Transverse colon (tissue), 4 donors: ENCODE results near the gene RIMBP2. TPM values are rescaled to one million over a fixed set of nuclear protein-coding genes. Genes with fewer than 3 reads are reported as not detected.

Source experiments
- DNase-seq: peaks from one replicate; pipeline ENCODE4 v3.0.0-alpha.2; 2019
- H3K27ac ChIP-seq, 4 donors: fragments of 200-600 bp; sonication (generic); 2 replicates each; pipeline ENCODE4 v1.5.1; 2016 to 2018; ENCODE audit warnings: inconsistent platforms in 4 of 4
- H3K27me3 ChIP-seq: fragments of 200-600 bp; sonication (generic); 2 replicates; pipeline ENCODE4 v1.5.1; 2017; ENCODE audit warnings: inconsistent platforms
- H3K36me3 ChIP-seq, 4 donors: fragments of 200-600 bp; sonication (generic); 2 replicates each; pipeline ENCODE4 v1.5.1; 2017 to 2019; ENCODE audit warnings: inconsistent platforms in 4 of 4
- H3K4me1 ChIP-seq, 4 donors: fragments of 200-600 bp; sonication (generic); 2 replicates each; pipeline ENCODE4 v1.5.1; 2017 to 2020; ENCODE audit warnings: inconsistent platforms in 4 of 4
- H3K4me3 ChIP-seq, 4 donors: fragments of 200-600 bp; sonication (generic); 1 replicate in 1 of 4; 2 replicates in 3 of 4; pipeline versions ENCODE4 v1.5.1 to v1.6.1; 2017 to 2019; ENCODE audit warnings: inconsistent platforms in 4 of 4
- H3K9me3 ChIP-seq, 2 donors: fragments of 200-600 bp; sonication (generic); 2 replicates each; pipeline ENCODE4 v1.5.1; 2017 to 2019; ENCODE audit warnings: inconsistent platforms in 2 of 2
- EP300 ChIP-seq: sonication (generic); formaldehyde crosslinking; IDR thresholded peaks from one replicate; pipeline ENCODE4 v1.6.1; 2017; ENCODE audit warnings: antibody characterized with exemption, low read depth
- POLR2A ChIP-seq: fragments of 450-650 bp; IDR thresholded peaks from one replicate; pipeline ENCODE4 v1.6.1; 2016; ENCODE audit warnings: antibody characterized with exemption, mild to moderate bottlenecking, moderate library complexity
- POLR2AphosphoS5 ChIP-seq, 3 donors: sonication (generic); formaldehyde crosslinking; IDR thresholded peaks; one replicate each; pipeline ENCODE4 v1.6.1; 2016; ENCODE audit warnings: antibody characterized with exemption in 3 of 3
- WGBS, 2 donors: methylation state at CpG; one replicate each; pipeline ENCODE4 v1.1.5; 2018; ENCODE audit warnings: low coverage in 1 of 2; 5-methylcytosine and 5-hydroxymethylcytosine counted together
- in situ Hi-C, 4 donors: fragments of 200-750 bp; cut with MboI; loops; one replicate each; pipeline versions ENCODE4 v1.15.0 to v1.15.1; 2017; ENCODE audit warnings: low sequenced_read_pairs in 3 of 4, low pct_ligation_motif_present in 1 of 4, low pct_unique_long_range_greater_than_20kb in 1 of 4
- intact Hi-C: fragments of 100-400 bp; cut with DNase I; formaldehyde crosslinking; loops from one replicate; pipeline ENCODE4 v1.15.1; 2023; ENCODE audit warnings: low total_unique reads
- total RNA-seq, 4 donors: library from RNA; depleted of rRNA; stranded (reverse); fragments of >200 nt; gene quantifications; one replicate each; pipeline ENCODE4 v1.1.0, GENCODE V29; 2016
- TF ChIP-seq, protein P1 (sequence below), 5 experiments: fragments of 200-600 bp in 3 of 5; fragments of 450-650 bp in 2 of 5; sonication (generic) in 3 of 5; IDR thresholded peaks; 1 replicate in 2 of 5; 2 replicates in 3 of 5; pipeline ENCODE4 v1.5.1; 2016 to 2017; ENCODE audit warnings: antibody characterized with exemption in 5 of 5, inconsistent platforms in 3 of 5, mild to moderate bottlenecking in 2 of 5, moderate library complexity in 1 of 5

Gene RIMBP2
- total RNA-seq, 4 donors from 2014 or later, result 2.9 to 17.3 (median 4.3) TPM

DNA sequence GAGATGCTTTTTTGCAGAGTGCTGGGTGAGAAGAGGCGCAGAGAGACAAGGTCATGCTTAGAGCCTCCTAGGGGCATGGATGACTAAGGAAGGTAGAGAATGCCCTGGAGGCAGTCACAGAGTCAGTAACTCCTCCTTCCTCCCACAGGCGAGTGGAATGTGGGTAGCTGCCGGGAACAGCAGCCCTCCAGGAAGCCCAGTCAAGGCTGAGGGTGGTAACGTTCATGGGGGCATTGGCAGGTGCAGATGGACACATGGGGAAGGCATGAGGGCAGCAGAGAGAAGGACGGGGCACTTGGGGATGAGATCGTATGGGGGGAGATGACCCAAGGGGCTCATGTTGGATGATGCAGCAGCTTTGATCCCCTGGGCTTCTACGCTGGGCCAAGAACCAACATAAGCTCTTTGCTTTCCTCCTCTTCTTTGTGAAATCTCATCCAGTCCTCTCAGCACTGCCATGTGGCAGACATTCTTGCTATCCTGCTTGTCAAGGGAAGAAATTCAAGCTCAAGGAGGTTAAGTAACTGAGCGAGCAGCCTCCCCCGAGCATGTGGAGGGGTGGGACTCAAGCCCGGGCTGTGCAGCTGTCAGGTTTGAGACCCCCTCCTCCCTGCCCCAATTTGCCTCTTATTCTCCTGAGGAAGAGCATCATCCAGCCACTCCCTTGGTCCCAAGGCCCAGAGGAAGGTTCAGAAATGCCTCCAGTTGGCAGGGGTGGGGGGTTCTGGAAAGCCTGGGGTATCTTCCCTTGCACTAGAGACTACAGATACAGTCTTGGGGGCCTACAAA, 190.5 kb downstream of the RIMBP2 start:
- Histone ChIP-seq H3K9me3 (no peaks in the 10 kb centered on the region), H3K4me1 (no peaks in the 10 kb centered on the region), H3K27ac (no peak overlapping the region), H3K36me3 (no peaks in the 10 kb centered on the region), H3K4me3 (no peak overlapping the region), H3K27me3 (no peaks in the 10 kb centered on the region)
- TF ChIP-seq POLR2AphosphoS5 (IDR thresholded peaks at IDR 0.05) (no peak), EP300 (no peak), POLR2A (no peak)
- TF ChIP-seq, protein P1, sequence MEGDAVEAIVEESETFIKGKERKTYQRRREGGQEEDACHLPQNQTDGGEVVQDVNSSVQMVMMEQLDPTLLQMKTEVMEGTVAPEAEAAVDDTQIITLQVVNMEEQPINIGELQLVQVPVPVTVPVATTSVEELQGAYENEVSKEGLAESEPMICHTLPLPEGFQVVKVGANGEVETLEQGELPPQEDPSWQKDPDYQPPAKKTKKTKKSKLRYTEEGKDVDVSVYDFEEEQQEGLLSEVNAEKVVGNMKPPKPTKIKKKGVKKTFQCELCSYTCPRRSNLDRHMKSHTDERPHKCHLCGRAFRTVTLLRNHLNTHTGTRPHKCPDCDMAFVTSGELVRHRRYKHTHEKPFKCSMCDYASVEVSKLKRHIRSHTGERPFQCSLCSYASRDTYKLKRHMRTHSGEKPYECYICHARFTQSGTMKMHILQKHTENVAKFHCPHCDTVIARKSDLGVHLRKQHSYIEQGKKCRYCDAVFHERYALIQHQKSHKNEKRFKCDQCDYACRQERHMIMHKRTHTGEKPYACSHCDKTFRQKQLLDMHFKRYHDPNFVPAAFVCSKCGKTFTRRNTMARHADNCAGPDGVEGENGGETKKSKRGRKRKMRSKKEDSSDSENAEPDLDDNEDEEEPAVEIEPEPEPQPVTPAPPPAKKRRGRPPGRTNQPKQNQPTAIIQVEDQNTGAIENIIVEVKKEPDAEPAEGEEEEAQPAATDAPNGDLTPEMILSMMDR (IDR thresholded peaks at IDR 0.05), result no peak
- 53 to 84% methylated on average over 3 to 10 of the region's 10 CpGs for WGBS, 2 donors
- intact Hi-C loops (no loop called here), in situ Hi-C loops (no loop called here)
- DNase-seq, result no peak

DNA sequence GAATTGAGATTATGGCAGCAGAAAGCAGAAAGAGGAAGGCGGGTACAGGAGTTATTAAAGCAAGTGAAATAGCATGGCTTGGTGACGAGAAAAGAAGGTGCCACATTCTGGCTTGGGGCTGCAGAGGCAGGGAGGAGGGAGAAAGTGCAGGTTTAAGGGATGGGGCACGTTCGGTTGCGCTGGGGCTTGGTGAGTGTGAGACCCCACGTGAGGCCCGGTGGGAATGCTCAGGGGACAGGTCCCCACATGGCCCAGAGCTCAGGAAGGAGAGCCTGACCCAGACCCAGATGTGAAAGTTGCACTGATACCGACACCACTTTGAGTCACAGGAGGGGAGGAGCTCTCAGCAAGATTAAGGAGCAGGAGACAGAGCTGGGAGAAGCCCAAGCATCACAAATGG, 191.3 kb downstream of the RIMBP2 start:
- 74 to 75% methylated on average over 1 to 8 of the region's 8 CpGs for WGBS, 2 donors
- no peak overlapping the region for H3K27ac ChIP-seq
- TF ChIP-seq POLR2A, result no peak
- TF ChIP-seq POLR2AphosphoS5 (IDR thresholded peaks at IDR 0.05), result no peak
- TF ChIP-seq EP300, result no peak
- TF ChIP-seq, protein P1 (IDR thresholded peaks at IDR 0.05), result no peak
- in situ Hi-C loops, result no loop called here
- no peaks in the 10 kb centered on the region for H3K4me1 ChIP-seq
- no peaks in the 10 kb centered on the region for H3K36me3 ChIP-seq
- intact Hi-C loops, result no loop called here
- H3K27me3 ChIP-seq, result no peaks in the 10 kb centered on the region
- H3K4me3 ChIP-seq, result no peak overlapping the region
- H3K9me3 ChIP-seq, result no peaks in the 10 kb centered on the region
- DNase-seq, result no peak

DNA sequence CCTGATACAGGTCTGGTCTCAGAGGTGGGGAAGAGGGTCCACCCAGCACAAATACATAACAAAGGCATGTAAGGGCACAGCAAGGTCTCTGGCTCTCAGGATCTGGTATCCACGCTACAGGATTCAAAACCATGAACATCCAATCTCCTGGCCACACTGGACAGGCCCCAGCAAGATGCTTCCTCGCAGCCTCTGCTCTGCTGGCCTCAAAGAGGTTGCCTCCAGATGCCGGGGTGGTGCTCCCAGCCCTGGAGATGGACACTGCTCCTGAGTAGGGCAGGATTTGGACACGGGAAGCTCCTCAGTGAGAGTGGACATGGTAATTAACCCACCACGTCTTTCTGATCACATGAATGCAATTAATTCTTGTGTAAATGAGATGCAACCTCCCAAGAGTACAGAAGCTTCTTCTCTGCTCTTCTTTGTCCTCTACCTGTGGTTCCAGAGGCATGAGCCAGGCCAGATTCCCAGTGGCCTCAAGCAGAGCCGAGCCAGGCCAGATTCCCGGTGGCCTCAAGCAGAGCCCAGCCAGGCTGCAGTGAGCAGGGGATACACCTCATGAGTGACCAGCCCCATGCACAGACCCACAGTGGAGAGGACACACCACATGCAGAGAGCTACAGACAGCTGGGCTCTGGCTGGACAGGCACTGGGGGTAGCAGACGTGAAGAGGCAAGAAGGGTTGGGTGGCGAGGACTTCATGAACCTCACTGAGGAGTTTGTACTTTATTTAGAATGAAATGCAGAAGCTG, 192.1 kb downstream of the RIMBP2 start:
- no peaks in the 10 kb centered on the region for H3K4me1 ChIP-seq
- TF ChIP-seq POLR2A (no peak), POLR2AphosphoS5 (IDR thresholded peaks at IDR 0.05) (no peak)
- in situ Hi-C loops, result no loop called here
- intact Hi-C loops, result no loop called here
- 77% methylated on average over 9 of the region's 9 CpGs; no CpG with 5 or more reads in 1 of the 2 donors for WGBS, 2 donors
- no peak overlapping the region for H3K27ac ChIP-seq
- no peak overlapping the region for H3K4me3 ChIP-seq
- no peak for DNase-seq
- H3K27me3 ChIP-seq, result no peaks in the 10 kb centered on the region
- no peaks in the 10 kb centered on the region for H3K36me3 ChIP-seq
- no peaks in the 10 kb centered on the region for H3K9me3 ChIP-seq

DNA sequence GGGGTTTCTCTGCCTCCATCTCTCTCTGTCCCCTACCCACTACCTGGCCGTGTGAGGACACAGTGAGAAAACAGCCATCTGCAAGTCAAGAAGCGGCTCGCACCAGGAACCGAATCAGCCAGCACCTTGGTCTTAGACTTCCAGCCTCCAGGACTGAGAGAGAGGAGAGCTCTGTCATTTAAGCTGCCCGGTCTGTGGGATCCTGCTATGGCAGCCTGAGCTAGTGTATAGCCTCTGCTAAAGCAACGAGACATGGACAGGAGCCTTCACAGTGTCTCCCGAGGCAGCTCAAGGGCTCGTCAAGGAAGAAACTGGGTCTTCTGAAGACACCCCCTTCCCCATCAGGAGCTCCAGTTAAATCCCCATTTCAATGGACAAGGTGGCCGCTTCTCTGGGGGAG, 192.9 kb downstream of the RIMBP2 start:
- H3K27me3 ChIP-seq, result no peaks in the 10 kb centered on the region
- no peaks in the 10 kb centered on the region for H3K9me3 ChIP-seq
- in situ Hi-C loops (no loop called here), intact Hi-C loops (no loop called here)
- WGBS, 2 donors, result 86 to 95% methylated on average over 3 to 9 of the region's 9 CpGs
- TF ChIP-seq, protein P1 (IDR thresholded peaks at IDR 0.05), result no peak
- TF ChIP-seq EP300 (no peak), POLR2AphosphoS5 (IDR thresholded peaks at IDR 0.05) (no peak), POLR2A (no peak)
- no peaks in the 10 kb centered on the region for H3K36me3 ChIP-seq
- H3K4me1 ChIP-seq, result no peaks in the 10 kb centered on the region
- H3K4me3 ChIP-seq, result no peak overlapping the region
- DNase-seq, result no peak
- H3K27ac ChIP-seq, result no peak overlapping the region
